Measurements from ENCODE around the gene DNTT. TPM values are rescaled to one million over a fixed set of nuclear protein-coding genes. Genes with fewer than 3 reads are reported as not detected.

The DNTT gene
- total and polyA plus RNA-seq, 5 donors = not detected

DNA sequence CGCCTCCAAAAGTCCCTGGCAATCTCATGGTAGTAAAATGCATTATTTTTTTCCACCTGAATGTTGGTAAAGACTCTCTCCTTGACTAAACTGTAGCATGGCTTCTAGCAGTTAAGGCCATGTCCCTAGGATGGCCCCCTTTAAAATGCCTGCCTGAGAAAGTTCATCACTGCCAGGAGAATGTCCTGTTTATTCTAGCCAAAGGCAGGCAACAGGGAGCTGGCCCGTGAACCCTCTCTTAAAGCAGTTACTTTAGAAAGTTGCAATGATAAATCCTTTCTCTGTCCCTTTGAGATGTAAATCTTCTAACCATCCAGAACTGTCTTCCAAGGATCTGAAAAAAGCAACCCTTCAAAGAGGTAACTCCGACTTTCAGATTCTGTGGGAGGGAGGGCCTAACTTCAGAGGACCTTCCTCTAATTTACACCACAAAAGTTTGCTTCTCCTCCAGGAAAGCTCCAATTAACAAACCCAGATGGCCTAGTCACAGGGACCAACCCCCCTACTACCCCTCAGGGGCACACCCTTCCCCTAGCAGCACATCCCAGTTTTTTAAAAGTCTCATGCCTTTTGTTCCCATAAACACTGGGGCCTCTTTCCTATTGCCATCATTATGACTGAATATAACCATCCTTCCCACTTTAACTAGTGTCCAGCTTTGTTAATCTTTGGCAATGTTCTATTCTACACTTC, 5.5 kb downstream of the DNTT start:
- DNase-seq (no peak), ATAC-seq (peak; percentile 45 to 68)
- 33% methylated on average over 3 of the region's 3 CpGs for WGBS
- intact Hi-C loops (cut with DNase I) = no loop called here
- Histone ChIP-seq H3K27ac (ENCODE audit: low read length) (no peak overlapping the region), H3K9me3 (ENCODE audit: control insufficient read depth, low read length) (no peaks in the 10 kb centered on the region), H3K27me3 (ENCODE audit: control insufficient read depth, insufficient read depth) (no peaks in the 10 kb centered on the region), H3K4me1 (ENCODE audit: control insufficient read depth, insufficient read depth, low read length) (peaks cover 3% of the 10 kb centered on the region), H3K4me3 (ENCODE audit: low read length) (no peak overlapping the region)

DNA sequence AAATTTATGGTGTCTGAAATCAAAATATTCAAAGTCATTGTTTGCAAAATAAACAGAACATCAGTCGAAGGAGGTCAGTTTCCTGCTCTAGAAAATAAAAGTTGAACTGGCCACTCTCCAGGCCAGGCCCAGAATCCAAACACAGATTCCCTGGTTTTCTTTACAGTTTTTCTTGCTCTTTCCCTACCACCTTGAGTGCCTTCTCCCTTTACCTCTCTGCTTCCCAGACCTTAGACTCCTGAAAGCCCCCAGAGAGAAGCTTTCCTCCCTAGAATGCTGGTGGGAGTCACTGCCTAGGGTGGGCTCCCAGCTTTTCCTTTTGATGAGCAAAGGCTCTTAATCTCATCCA, 6.1 kb downstream of the DNTT start:
- intact Hi-C loops (cut with DNase I) = no loop called here
- H3K9me3 ChIP-seq (ENCODE audit: control insufficient read depth, low read length) = no peaks in the 10 kb centered on the region
- 38% methylated on average over 1 of the region's 1 CpG for WGBS
- no peak for ATAC-seq
- H3K4me3 ChIP-seq (ENCODE audit: low read length) = no peak overlapping the region
- H3K4me1 ChIP-seq (ENCODE audit: control insufficient read depth, insufficient read depth, low read length) = peaks cover 3% of the 10 kb centered on the region
- no peak for DNase-seq
- no peaks in the 10 kb centered on the region for H3K27me3 ChIP-seq (ENCODE audit: control insufficient read depth, insufficient read depth)
- no peak overlapping the region for H3K27ac ChIP-seq (ENCODE audit: low read length)

DNA sequence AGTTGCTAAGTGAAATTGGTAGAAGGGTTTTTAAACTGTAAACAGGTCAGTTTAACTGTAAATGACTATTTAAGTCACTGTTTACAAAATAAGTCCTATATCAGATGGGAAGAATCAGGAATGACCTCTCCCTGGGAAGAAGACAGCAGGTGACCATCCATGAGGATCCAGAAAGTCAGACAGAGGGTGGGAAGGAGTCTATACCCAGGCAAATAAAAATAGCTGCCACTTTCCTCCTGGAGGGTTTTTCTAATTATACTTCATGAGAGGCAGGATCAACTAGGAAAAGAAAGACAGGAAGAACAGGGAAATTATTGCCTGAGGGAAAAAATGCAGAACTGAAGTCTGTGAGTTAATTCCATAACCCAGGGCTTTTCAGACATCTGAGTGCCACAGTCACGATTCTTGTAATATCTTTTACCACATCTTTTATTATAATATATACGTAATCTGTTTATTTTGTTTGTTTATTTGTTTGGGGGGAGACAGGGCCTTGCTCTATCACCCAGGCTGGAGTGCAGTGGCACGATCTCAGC, 7.0 kb downstream of the DNTT start:
- no peak overlapping the region for H3K27ac ChIP-seq (ENCODE audit: low read length)
- WGBS = 71% methylated on average over 3 of the region's 3 CpGs
- H3K9me3 ChIP-seq (ENCODE audit: control insufficient read depth, low read length) = no peaks in the 10 kb centered on the region
- no peak for DNase-seq
- H3K27me3 ChIP-seq (ENCODE audit: control insufficient read depth, insufficient read depth) = no peaks in the 10 kb centered on the region
- H3K4me3 ChIP-seq (ENCODE audit: low read length) = no peak overlapping the region
- ATAC-seq = no peak
- intact Hi-C loops (cut with DNase I) = no loop called here
- H3K4me1 ChIP-seq (ENCODE audit: control insufficient read depth, insufficient read depth, low read length) = peaks cover 3% of the 10 kb centered on the region

DNA sequence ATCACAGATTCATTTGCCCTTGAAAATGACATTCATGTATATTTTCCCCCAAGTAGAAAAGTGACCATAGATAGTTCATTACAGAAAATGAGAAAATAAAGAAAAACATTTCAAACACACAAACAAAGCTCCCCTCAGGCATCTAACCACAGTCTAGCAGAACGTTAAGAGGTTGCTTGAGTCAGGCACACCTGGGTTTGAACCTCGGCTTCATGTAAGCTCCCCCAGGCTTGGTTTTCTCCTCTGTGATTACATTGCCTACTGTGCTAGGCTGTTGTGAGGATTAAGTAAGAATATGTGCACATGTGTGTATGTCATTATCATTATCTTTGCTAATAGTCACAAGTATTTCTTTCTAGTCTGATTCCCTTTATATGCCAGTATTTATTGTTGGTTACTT, 9.1 kb downstream of the DNTT start:
- intact Hi-C loops (cut with DNase I) = no loop called here
- Histone ChIP-seq H3K4me3 (ENCODE audit: low read length) (no peak overlapping the region), H3K27me3 (ENCODE audit: control insufficient read depth, insufficient read depth) (no peaks in the 10 kb centered on the region), H3K27ac (ENCODE audit: low read length) (no peak overlapping the region), H3K4me1 (ENCODE audit: control insufficient read depth, insufficient read depth, low read length) (peaks cover 3% of the 10 kb centered on the region), H3K9me3 (ENCODE audit: control insufficient read depth, low read length) (no peaks in the 10 kb centered on the region)
- no peak for DNase-seq
- ATAC-seq = no peak
- WGBS = 82% methylated on average over 2 of the region's 2 CpGs

DNA sequence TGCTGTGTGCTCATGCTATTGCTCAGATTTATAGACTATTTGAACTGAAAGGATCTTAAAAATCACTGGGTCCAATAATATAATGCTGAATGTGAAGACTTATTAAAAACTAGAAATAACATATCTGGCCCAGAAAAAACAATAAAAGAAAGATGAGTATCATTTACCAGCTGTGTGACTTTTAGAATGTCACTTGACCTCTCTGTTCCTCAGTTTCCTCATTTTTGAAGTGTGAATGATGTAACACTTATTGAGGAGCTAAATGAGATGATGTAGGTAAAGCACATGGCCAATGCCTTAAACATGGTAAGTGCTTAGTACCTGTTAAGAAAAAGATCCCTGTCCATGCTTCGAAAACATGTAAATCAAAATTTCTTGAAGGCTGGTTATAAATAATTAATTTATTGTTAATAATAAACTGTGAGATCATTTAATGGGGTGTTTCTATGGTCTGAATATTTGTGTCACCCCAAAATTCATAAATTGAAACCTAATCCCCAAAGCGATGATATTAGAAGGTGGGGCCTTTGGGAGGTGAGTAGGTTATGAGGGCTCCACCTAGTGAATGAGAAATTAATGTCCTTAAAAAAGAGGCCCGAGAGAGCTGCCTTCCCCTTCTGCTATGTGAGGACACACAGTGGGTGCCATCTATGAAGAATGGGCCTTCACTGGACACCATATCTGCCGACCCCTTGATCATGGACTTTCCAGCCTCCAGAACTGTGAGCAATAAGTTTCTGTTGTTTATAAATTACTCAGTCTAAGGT, 13.0 kb downstream of the DNTT start:
- Histone ChIP-seq H3K27me3 (ENCODE audit: control insufficient read depth, insufficient read depth) (no peaks in the 10 kb centered on the region), H3K4me1 (ENCODE audit: control insufficient read depth, insufficient read depth, low read length) (peaks cover 2% of the 10 kb centered on the region), H3K4me3 (ENCODE audit: low read length) (no peak overlapping the region), H3K9me3 (ENCODE audit: control insufficient read depth, low read length) (no peaks in the 10 kb centered on the region), H3K27ac (ENCODE audit: low read length) (no peak overlapping the region)
- intact Hi-C loops (cut with DNase I) = no loop called here
- WGBS = 76% methylated on average over 4 of the region's 4 CpGs
- ATAC-seq (no peak), DNase-seq (no peak)

DNA sequence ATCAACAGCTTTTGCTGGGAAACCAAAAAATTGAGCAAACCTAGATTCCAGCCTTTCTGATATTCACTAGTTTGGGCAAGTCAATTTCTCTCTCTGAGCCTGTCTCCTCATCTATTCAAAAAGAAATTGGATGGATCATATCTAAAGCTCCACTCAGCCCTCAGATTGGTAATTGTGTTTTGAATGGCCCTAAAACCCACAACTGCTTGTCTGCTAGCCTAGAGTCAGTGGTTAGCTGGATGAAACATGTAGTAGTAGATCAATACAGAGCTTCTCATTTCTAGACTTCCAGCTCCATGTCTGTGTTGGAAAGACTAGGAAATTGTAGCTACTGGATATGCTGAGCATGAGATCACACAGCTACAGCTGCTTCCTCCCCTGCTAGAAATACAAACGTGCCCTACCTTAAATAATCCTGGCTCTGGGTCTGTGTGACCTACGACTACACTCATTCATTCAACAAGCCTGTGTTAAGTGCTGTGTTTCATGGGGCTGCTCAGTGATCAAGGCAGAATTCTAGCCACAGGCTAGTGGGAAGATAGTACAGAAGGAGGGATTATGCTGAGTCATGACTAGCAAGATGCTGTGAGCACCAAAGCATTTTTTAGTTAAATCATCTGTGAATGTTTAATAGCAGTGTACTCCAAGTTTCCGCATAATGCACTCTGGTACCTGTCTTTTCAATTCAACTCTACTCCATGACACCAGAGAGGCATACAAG, 15.7 kb downstream of the DNTT start:
- Histone ChIP-seq H3K27ac (ENCODE audit: low read length) (no peak overlapping the region), H3K4me1 (ENCODE audit: control insufficient read depth, insufficient read depth, low read length) (peaks cover 2% of the 10 kb centered on the region), H3K27me3 (ENCODE audit: control insufficient read depth, insufficient read depth) (no peaks in the 10 kb centered on the region), H3K4me3 (ENCODE audit: low read length) (no peak overlapping the region), H3K9me3 (ENCODE audit: control insufficient read depth, low read length) (no peaks in the 10 kb centered on the region)
- whole genome bisulfite sequencing = 38% methylated on average over 3 of the region's 3 CpGs
- DNase-seq (no peak), ATAC-seq (no peak)
- intact Hi-C loops (cut with DNase I) = no loop called here

DNA sequence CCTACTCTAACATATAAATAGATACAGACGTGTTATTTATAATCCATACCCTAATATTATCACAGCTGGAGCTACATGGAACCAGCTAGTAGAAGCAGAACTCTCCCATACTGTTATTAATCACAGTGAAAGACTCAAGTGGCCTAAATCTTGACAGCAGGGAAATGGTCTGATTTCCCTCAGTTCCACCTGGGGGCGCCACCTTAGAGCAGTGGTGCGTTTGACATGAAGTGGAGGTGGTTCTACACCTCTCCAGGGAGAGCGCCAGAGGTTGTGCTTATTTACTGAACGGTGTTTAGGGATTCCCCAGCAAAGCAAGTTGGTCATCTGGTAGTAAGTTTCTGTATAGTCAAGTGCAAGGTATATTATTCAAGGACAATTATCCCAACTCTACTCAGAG, 17.6 kb downstream of the DNTT start:
- Histone ChIP-seq H3K4me3 (ENCODE audit: low read length) (no peak overlapping the region), H3K4me1 (ENCODE audit: control insufficient read depth, insufficient read depth, low read length) (peaks cover 2% of the 10 kb centered on the region), H3K9me3 (ENCODE audit: control insufficient read depth, low read length) (no peaks in the 10 kb centered on the region), H3K27ac (ENCODE audit: low read length) (no peak overlapping the region), H3K27me3 (ENCODE audit: control insufficient read depth, insufficient read depth) (no peaks in the 10 kb centered on the region)
- WGBS = 44% methylated on average over 5 of the region's 5 CpGs
- ATAC-seq (no peak), DNase-seq (no peak)
- intact Hi-C loops (cut with DNase I) = no loop called here

DNA sequence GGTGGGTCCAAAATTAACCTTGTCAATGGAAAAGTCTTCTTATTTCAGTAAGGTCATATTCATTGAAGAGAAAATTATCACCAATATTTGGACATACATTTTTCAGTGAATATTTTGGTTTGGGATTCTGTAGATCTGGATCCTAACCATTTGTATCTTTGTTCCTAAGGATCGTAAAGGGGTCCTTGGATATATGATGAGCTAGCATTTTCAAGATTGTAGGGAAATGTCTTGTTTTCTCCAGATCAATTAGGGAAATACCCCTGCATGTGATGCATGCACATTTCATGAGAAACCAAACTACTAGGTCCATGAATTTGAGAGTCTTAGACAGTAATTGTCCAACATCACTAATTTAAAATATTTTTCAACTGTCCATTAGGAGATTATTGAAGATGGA, 18.0 kb downstream of the DNTT start:
- H3K27me3 ChIP-seq (ENCODE audit: control insufficient read depth, insufficient read depth) = no peaks in the 10 kb centered on the region
- 87% methylated on average over 1 of the region's 1 CpG for WGBS
- no peak for ATAC-seq

DNA sequence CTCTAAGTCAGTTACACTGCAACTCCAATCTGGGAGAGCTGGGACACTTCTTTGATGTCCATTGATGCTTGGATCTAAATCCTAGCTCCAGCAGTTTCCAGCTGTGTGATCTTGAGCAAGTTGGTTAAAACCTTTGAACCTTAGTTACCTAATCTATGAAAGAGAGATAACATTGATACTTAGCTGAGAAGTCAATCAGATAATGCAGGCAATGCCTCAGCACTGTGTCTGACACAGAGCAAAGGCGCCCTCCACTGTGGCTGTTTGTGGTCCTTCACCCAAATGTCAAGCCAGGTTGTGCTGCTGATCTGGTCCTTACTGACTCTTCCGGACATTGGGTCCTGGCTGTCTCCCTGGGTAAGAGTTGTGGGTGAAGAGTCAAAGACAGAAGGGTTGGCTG, 20.2 kb downstream of the DNTT start:
- WGBS = 54% methylated on average over 2 of the region's 2 CpGs
- ATAC-seq (no peak), DNase-seq (no peak)
- intact Hi-C loops (cut with DNase I) = no loop called here
- H3K9me3 ChIP-seq (ENCODE audit: control insufficient read depth, low read length) = no peaks in the 10 kb centered on the region
- H3K4me1 ChIP-seq (ENCODE audit: control insufficient read depth, insufficient read depth, low read length) = peaks cover 2% of the 10 kb centered on the region
- no peaks in the 10 kb centered on the region for H3K27me3 ChIP-seq (ENCODE audit: control insufficient read depth, insufficient read depth)
- H3K27ac ChIP-seq (ENCODE audit: low read length) = no peak overlapping the region
- H3K4me3 ChIP-seq (ENCODE audit: low read length) = no peak overlapping the region

More for the DNA sequence above, 18.0 kb downstream of the DNTT start:
- no peak overlapping the region for H3K4me3 ChIP-seq (ENCODE audit: low read length)
- no peaks in the 10 kb centered on the region for H3K9me3 ChIP-seq (ENCODE audit: control insufficient read depth, low read length)
- H3K27ac ChIP-seq (ENCODE audit: low read length) = no peak overlapping the region
- no peak for DNase-seq
- peaks cover 2% of the 10 kb centered on the region for H3K4me1 ChIP-seq (ENCODE audit: control insufficient read depth, insufficient read depth, low read length)
- intact Hi-C loops (cut with DNase I) = no loop called here

DNA sequence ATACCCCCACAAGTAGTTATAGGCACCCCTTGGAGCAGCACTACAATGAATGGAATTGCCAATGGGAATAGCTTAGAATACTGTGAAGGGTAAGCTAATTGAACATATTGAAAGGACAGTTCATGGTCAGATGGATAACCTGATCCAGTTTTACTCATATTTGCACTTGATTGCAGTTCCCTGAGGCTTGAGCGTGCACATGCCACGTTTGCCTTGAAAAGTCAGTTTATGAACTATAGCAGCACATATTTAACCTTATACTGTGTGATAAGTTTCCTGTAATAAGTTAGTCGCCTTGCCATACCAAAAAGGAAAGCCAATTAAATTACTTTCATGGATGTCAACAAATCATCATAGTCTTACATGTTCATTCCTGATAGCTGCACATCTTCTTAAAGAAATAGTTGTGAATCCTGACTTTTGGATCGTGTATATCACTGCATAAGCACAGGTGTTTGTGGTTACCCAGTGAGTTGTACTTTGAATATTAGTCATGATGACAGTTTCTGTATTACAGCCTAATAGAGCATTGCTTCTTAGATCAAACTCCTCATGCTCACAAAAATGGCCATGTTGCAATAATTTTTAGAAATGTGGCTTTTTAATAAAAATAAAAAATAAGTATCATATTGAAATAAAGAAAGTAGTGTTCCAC, 21.6 kb downstream of the DNTT start:
- no peak overlapping the region for H3K27ac ChIP-seq (ENCODE audit: low read length)
- intact Hi-C loops (cut with DNase I) = no loop called here
- 80% methylated on average over 4 of the region's 4 CpGs for WGBS

DNA sequence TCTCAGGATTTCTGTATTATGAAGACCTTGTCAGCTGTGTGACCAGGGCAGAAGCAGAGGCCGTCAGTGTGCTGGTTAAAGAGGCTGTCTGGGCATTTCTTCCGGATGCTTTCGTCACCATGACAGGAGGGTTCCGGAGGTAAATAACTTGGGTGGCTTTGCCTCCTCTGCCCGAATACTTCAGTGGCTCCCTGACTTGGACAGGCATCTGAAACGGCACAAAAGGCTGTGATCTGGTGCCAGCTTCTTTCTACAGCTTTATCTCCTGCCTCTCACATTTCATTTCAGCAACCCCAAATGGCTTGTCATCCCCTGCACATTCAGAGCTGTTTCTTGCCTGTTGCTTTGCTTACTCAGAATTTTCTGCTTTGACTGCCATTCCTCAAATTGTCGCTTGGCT, 23.2 kb downstream of the DNTT start:
- no peak for ATAC-seq
- intact Hi-C loops (cut with DNase I) = no loop called here
- H3K27me3 ChIP-seq (ENCODE audit: control insufficient read depth, insufficient read depth) = no peaks in the 10 kb centered on the region
- no peak overlapping the region for H3K27ac ChIP-seq (ENCODE audit: low read length)
- WGBS = 45% methylated on average over 7 of the region's 7 CpGs
- DNase-seq = no peak
- H3K9me3 ChIP-seq (ENCODE audit: control insufficient read depth, low read length) = no peaks in the 10 kb centered on the region
- H3K4me3 ChIP-seq (ENCODE audit: low read length) = no peak overlapping the region
- no peaks in the 10 kb centered on the region for H3K4me1 ChIP-seq (ENCODE audit: control insufficient read depth, insufficient read depth, low read length)

More for the DNA sequence above, 21.6 kb downstream of the DNTT start:
- DNase-seq (no peak), ATAC-seq (no peak)
- Histone ChIP-seq H3K9me3 (ENCODE audit: control insufficient read depth, low read length) (no peaks in the 10 kb centered on the region), H3K27me3 (ENCODE audit: control insufficient read depth, insufficient read depth) (no peaks in the 10 kb centered on the region), H3K4me1 (ENCODE audit: control insufficient read depth, insufficient read depth, low read length) (peaks cover 2% of the 10 kb centered on the region), H3K4me3 (ENCODE audit: low read length) (no peak overlapping the region)
